PC-9 (cell line): ENCODE data around the gene ADAMTS4.

ENCODE experiments used
- CTCF ChIP-seq: fragments of 200-600 bp; sonication (generic); conservative IDR thresholded peaks from 2 replicates; pipeline ENCODE4 v1.6.1; 2017; ENCODE audit warnings: mixed run types, antibody characterized with exemption, mild to moderate bottlenecking, moderate library complexity
- EZH2 ChIP-seq: fragments of 200-600 bp; sonication (generic); IDR thresholded peaks from 2 replicates; pipeline ENCODE4 v1.8.0; 2017; ENCODE audit warnings: antibody characterized with exemption, low read depth

- no peak for TF ChIP-seq CTCF
- TF ChIP-seq EZH2: no peak
Measured at GRCh38 chr1:161137881-161138280, 61.0 kb downstream of the ADAMTS4 start.
